B cell (primary cell): ENCODE data around the gene APP.

Source experiments
- EZH2 ChIP-seq: IDR thresholded peaks from 2 replicates; pipeline ENCODE4 v1.6.1; 2012; ENCODE audit warnings: borderline replicate concordance, low read depth, mild to moderate bottlenecking, moderate library complexity, low read length; ENCODE audit not compliant: insufficient read depth, poor library complexity, severe bottlenecking
- TF ChIP-seq, protein P1 (sequence below): fragments of 200-600 bp; IDR thresholded peaks from one replicate; pipeline ENCODE4 v1.8.0; 2022; ENCODE audit warnings: antibody characterized with exemption, mild to moderate bottlenecking

DNA sequence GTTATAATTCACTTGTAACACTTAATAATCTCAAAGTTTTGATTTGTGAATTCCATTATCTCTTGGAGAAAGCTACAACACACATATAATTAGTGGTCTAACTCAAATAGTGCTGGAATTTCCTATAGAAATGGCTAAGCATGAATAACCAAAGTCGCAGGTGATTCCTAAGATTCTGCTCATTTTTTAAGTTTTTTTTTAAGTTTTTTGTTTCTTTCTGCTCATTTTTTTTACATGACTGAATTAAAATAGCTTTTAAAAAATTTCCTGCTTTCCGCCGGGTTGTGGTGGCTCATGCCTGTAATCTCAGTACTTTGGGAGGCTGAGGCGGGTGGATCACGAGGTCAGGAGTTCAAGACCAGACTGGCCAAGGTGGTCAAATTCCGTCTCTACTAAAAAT lies 90.4 kb downstream of the APP start:
- TF ChIP-seq EZH2 = no peak
- TF ChIP-seq, protein P1, sequence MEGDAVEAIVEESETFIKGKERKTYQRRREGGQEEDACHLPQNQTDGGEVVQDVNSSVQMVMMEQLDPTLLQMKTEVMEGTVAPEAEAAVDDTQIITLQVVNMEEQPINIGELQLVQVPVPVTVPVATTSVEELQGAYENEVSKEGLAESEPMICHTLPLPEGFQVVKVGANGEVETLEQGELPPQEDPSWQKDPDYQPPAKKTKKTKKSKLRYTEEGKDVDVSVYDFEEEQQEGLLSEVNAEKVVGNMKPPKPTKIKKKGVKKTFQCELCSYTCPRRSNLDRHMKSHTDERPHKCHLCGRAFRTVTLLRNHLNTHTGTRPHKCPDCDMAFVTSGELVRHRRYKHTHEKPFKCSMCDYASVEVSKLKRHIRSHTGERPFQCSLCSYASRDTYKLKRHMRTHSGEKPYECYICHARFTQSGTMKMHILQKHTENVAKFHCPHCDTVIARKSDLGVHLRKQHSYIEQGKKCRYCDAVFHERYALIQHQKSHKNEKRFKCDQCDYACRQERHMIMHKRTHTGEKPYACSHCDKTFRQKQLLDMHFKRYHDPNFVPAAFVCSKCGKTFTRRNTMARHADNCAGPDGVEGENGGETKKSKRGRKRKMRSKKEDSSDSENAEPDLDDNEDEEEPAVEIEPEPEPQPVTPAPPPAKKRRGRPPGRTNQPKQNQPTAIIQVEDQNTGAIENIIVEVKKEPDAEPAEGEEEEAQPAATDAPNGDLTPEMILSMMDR = no peak
